GM04503 (cell line): Measurements from ENCODE around the gene ZDHHC11.
"Not testable (repeated sequence)": the region's sequence is repeated elsewhere in the genome, so short reads cannot be mapped to it uniquely, and the experiment has no call there.

Experiments
- DNase-seq: peaks from one replicate; pipeline ENCODE4 v3.0.0-alpha.2; 2012; ENCODE audit warnings: low read depth

ZDHHC11 gene

GRCh38 chr5:843926-844325, 6.9 kb downstream of the ZDHHC11 start:
- DNase-seq = not testable (repeated sequence)

GRCh38 chr5:843371-843770, 7.4 kb downstream of the ZDHHC11 start:
- DNase-seq = not testable (repeated sequence)

- DNase-seq = not testable (repeated sequence)
Measured at GRCh38 chr5:842402-843221, 8.2 kb downstream of the ZDHHC11 start.

- not testable (repeated sequence) for DNase-seq
Measured at GRCh38 chr5:841531-842401, 9.0 kb downstream of the ZDHHC11 start.

- DNase-seq = not testable (repeated sequence)
Measured at GRCh38 chr5:840974-841435, 9.8 kb downstream of the ZDHHC11 start.

- DNase-seq = not testable (repeated sequence)
Measured at GRCh38 chr5:840118-840973, 10.4 kb downstream of the ZDHHC11 start.

GRCh38 chr5:838431-838851, 12.3 kb downstream of the ZDHHC11 start:
- DNase-seq = not testable (repeated sequence)

GRCh38 chr5:837621-838121, 13.1 kb downstream of the ZDHHC11 start:
- DNase-seq = not testable (repeated sequence)

- not testable (repeated sequence) for DNase-seq
Measured at GRCh38 chr5:835933-836612, 14.7 kb downstream of the ZDHHC11 start.

- not testable (repeated sequence) for DNase-seq
Measured at GRCh38 chr5:834013-834412, 16.8 kb downstream of the ZDHHC11 start.

GRCh38 chr5:828194-828593, 22.6 kb downstream of the ZDHHC11 start:
- DNase-seq = not testable (repeated sequence)

GRCh38 chr5:825544-825943, 25.2 kb downstream of the ZDHHC11 start:
- DNase-seq = not testable (repeated sequence)

GRCh38 chr5:821504-821903, 29.3 kb downstream of the ZDHHC11 start:
- DNase-seq = no peak

GRCh38 chr5:820245-820644, 30.5 kb downstream of the ZDHHC11 start:
- DNase-seq = no peak

GRCh38 chr5:819078-819477, 31.7 kb downstream of the ZDHHC11 start:
- no peak for DNase-seq

GRCh38 chr5:816176-816575, 34.6 kb downstream of the ZDHHC11 start:
- DNase-seq = no peak

- no peak for DNase-seq
Measured at GRCh38 chr5:815449-815848, 35.3 kb downstream of the ZDHHC11 start.

GRCh38 chr5:813575-813974, 37.2 kb downstream of the ZDHHC11 start:
- not testable (repeated sequence) for DNase-seq

- DNase-seq = not testable (repeated sequence)
Measured at GRCh38 chr5:811384-811783, 39.4 kb downstream of the ZDHHC11 start.

GRCh38 chr5:807719-808514, 42.9 kb downstream of the ZDHHC11 start:
- not testable (repeated sequence) for DNase-seq
